Activated T-helper 1 cell treated with anti-CD3 and anti-CD28 coated beads, Interleukin-12 subunit alpha, Interleukin-12 subunit beta, Interleukin-2, Interleukin-4 antibody, amounts not matched to agents 30 ng/mL and 10 ng/mL and 1 ng/mL, durations not matched to agents 14 hours and 24 hours and 36 hours (primary cell): ENCODE results near the gene DNTT. TPM values are rescaled to one million over a fixed set of nuclear protein-coding genes. Genes with fewer than 3 reads are reported as not detected.

Experiments used
- DNase-seq: peaks from one replicate; pipeline ENCODE4 v3.0.0; 2021; ENCODE audit warnings: low spot score
- H3K27ac Mint-ChIP-seq: one replicate; pipeline ENCODE4 v1.8.0; 2021; ENCODE audit warnings: mild to moderate bottlenecking, mixed read lengths
- H3K27me3 Mint-ChIP-seq: one replicate; pipeline ENCODE4 v1.8.0; 2022; ENCODE audit warnings: mild to moderate bottlenecking, moderate library complexity, mixed read lengths; ENCODE audit not compliant: insufficient read depth
- H3K36me3 Mint-ChIP-seq: one replicate; pipeline ENCODE4 v1.8.0; 2021; ENCODE audit warnings: low read depth, mixed read lengths
- H3K4me1 Mint-ChIP-seq: one replicate; pipeline ENCODE4 v1.8.0; 2021; ENCODE audit warnings: low read depth, mixed read lengths
- H3K4me3 Mint-ChIP-seq: one replicate; pipeline ENCODE4 v1.8.0; 2021; ENCODE audit warnings: mild to moderate bottlenecking, moderate library complexity, mixed read lengths
- H3K9me3 Mint-ChIP-seq: one replicate; pipeline ENCODE4 v1.8.0; 2021; ENCODE audit warnings: mixed read lengths
- intact Hi-C: fragments of 100-400 bp; cut with micrococcal nuclease; formaldehyde crosslinking; loops from one replicate; pipeline ENCODE4 v1.15.1; 2024
- total RNA-seq: library from RNA; stranded (reverse); gene quantifications from 2 replicates; pipeline ENCODE4 v1.2.3, GENCODE V29; 2022

Gene DNTT
- total RNA-seq, 1 donor from 2014 or later: not detected

- H3K36me3 Mint-ChIP-seq: no peaks in the 10 kb centered on the region
- no peak overlapping the region for H3K27ac Mint-ChIP-seq
- H3K4me3 Mint-ChIP-seq: no peak overlapping the region
- peaks cover 13% of the 10 kb centered on the region for H3K27me3 Mint-ChIP-seq
- intact Hi-C loops: no loop called here
- peaks cover 9% of the 10 kb centered on the region for H3K9me3 Mint-ChIP-seq
- H3K4me1 Mint-ChIP-seq: no peaks in the 10 kb centered on the region
- no peak for DNase-seq
Observed at GRCh38 chr10:96345222-96345621, 41.0 kb downstream of the DNTT start.

DNA sequence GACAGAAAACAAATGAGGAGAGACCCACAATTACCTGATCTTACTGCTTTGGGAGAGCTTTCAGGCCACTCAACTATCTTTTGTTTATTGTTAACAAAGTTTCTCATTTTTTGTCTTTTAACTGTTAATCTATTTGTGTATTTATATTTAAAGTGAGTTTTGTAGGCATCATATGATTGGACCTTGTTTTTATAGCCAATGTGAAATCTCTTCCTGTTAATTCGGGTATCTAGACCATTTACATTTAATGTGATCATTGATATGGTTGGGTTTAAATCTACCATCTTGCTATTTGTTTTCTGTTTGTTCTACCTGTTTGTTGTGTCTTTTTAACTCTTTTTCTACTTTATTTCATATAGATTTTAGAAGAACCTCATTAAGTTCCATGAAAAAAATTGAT lies 42.1 kb downstream of the DNTT start:
- DNase-seq: no peak
- Mint-ChIP-seq H3K27ac (no peak overlapping the region), H3K4me3 (no peak overlapping the region), H3K9me3 (peaks cover 9% of the 10 kb centered on the region), H3K4me1 (no peaks in the 10 kb centered on the region), H3K36me3 (no peaks in the 10 kb centered on the region), H3K27me3 (peaks cover 13% of the 10 kb centered on the region)
- intact Hi-C loops: no loop called here

DNA sequence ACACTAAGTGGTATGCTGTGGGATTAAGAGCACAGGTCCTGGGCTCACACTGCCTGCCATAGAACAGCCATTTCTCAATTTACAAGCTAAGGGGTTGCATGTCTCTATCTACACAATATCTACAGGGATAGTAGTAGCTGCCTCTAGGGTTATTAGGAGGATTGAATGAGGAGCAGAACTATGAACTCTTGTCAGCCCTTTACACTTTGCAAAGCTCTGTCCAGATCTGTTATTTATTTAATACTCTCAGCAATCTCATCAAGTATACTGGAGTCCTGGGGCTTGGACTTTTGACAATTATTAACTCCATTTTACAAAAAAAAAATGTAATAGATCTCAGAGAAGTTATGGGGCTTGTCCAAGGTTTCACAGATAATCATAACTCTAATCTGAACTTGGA lies 47.8 kb downstream of the DNTT start:
- Mint-ChIP-seq H3K4me1 (no peaks in the 10 kb centered on the region), H3K9me3 (no peaks in the 10 kb centered on the region), H3K4me3 (no peak overlapping the region), H3K27ac (no peak overlapping the region), H3K36me3 (no peaks in the 10 kb centered on the region), H3K27me3 (peaks cover 22% of the 10 kb centered on the region)
- no peak for DNase-seq
- intact Hi-C loops: no loop called here

- intact Hi-C loops: no loop called here
- peaks cover 19% of the 10 kb centered on the region for H3K27me3 Mint-ChIP-seq
- no peaks in the 10 kb centered on the region for H3K9me3 Mint-ChIP-seq
- H3K4me1 Mint-ChIP-seq: no peaks in the 10 kb centered on the region
- H3K36me3 Mint-ChIP-seq: no peaks in the 10 kb centered on the region
- H3K27ac Mint-ChIP-seq: no peak overlapping the region
- H3K4me3 Mint-ChIP-seq: no peak overlapping the region
- DNase-seq: no peak
Observed at GRCh38 chr10:96352582-96352981, 48.3 kb downstream of the DNTT start.

- intact Hi-C loops: no loop called here
- Mint-ChIP-seq H3K36me3 (no peaks in the 10 kb centered on the region), H3K27me3 (peaks cover 12% of the 10 kb centered on the region), H3K4me1 (no peaks in the 10 kb centered on the region), H3K9me3 (no peaks in the 10 kb centered on the region), H3K27ac (no peak overlapping the region), H3K4me3 (no peak overlapping the region)
- no peak for DNase-seq
Observed at GRCh38 chr10:96357038-96357620, 52.9 kb downstream of the DNTT start.

DNA sequence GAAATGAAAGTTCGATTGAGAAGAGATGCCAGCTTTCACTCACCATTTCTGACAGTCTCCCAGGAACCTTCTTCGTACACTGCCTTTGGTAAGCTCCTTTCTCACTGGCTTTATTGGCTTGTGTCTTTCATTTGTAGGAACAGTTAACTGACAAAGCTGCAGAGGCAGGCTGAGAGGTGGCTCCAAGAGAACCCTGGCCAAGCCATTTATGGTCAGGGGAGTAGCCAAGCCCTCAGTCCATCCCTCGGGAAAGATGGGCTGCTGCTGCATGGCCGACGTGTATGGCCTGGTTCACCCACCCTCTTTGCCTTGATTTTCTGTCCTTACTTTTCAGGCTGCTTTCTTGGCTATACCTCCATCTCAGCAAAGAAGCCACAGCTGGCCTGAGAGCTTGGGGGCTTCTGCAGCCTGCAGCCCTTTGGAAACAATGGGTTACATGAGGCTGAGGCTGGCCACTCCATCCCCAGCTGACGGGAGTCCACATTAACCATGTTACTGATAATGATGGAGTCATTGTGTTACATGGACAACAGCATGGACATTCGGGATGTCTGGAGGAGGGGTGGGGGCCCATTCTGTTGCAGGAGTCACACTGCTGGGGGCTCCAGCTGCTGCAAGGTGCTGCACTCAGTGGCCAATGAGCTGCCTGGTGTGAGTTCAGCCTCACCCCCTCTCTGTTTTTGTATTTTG lies 54.8 kb downstream of the DNTT start, which contains the start of gene OPALIN:
Gene OPALIN (minus strand): TSS at position 152 of the 690 bp plus-strand sequence. CDS start 106 bp downstream, at position 46.
- Mint-ChIP-seq H3K27ac (no peak within 1 kb of the TSS), H3K9me3 (no peaks in the 10 kb centered on the region), H3K4me3 (no peak within 1 kb of the TSS), H3K4me1 (no peaks in the 10 kb centered on the region), H3K27me3 (peaks cover 14% of the 10 kb centered on the region), H3K36me3 (no peaks in the 10 kb centered on the region)
- intact Hi-C loops: no loop called here
- no peak for DNase-seq

DNA sequence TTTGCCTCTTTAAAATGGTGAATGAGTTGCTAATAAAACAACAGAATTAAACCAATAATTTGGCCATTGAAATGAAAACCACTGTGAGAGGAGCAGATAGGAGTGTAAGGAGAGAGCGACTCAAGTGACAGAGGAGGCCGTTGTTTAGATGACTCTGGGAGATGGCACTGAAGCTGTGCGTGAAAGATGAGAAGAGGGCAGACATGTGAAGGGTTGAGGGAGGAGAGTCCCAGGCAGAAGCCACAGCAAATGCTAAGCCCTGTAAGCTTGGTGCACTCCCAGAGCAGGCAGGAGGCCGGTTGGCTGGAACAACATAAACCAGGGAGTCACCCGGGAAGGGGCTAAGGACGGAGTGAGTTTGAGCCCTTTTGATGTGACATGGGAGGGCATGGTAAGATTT lies 55.4 kb downstream of the DNTT start:
- Mint-ChIP-seq H3K4me1 (no peaks in the 10 kb centered on the region), H3K4me3 (no peak overlapping the region), H3K9me3 (no peaks in the 10 kb centered on the region), H3K27me3 (peaks cover 14% of the 10 kb centered on the region), H3K36me3 (no peaks in the 10 kb centered on the region), H3K27ac (no peak overlapping the region)
- intact Hi-C loops: no loop called here
- no peak for DNase-seq

- DNase-seq: no peak
- intact Hi-C loops: no loop called here
- no peaks in the 10 kb centered on the region for H3K4me1 Mint-ChIP-seq
- no peaks in the 10 kb centered on the region for H3K9me3 Mint-ChIP-seq
- peaks cover 13% of the 10 kb centered on the region for H3K27me3 Mint-ChIP-seq
- H3K36me3 Mint-ChIP-seq: no peaks in the 10 kb centered on the region
- H3K4me3 Mint-ChIP-seq: no peak overlapping the region
- no peak overlapping the region for H3K27ac Mint-ChIP-seq
Observed at GRCh38 chr10:96360331-96360730, 56.1 kb downstream of the DNTT start.

DNA sequence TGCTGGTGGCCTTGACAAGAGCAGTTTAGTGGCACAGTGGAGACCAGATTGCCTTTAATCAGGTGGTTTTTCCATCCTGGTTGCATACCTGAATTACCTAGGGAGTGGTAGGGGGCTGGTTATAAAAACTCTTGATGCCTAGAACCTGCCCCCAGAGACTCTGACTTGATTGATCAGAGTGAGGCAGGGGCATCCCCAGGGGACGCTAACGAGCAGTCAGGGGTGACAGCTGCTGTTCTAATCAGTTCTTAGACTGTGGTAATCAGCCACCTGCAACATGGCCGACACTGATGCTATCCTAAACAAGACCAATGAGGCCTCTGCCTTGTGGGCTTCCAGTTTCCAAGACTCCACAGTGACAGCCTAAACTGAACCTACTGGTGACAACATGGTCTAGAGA lies 56.5 kb downstream of the DNTT start:
- no peak overlapping the region for H3K27ac Mint-ChIP-seq

DNA sequence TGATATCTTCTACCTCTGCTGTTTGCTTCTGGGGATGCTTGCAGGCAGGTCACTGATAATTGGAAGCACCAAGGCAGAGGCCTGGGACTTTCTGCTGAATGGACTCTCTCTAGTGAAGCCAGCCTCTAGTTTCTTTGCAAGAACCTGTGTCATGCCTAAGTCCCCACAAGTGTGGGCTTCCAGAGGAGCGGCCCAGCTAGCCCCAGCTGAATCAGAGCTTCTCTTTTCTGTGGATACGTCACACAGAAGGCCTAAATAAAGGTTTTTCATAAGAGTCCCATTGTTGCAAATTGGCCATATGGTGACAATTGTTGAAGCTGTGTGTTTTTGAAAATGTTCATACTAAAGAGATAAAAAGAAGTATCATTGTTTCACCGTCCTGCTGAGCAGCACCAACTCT lies 61.3 kb downstream of the DNTT start:
- Mint-ChIP-seq H3K9me3 (no peaks in the 10 kb centered on the region), H3K4me3 (no peak overlapping the region), H3K4me1 (no peaks in the 10 kb centered on the region), H3K27me3 (peaks cover 3% of the 10 kb centered on the region), H3K36me3 (no peaks in the 10 kb centered on the region), H3K27ac (no peak overlapping the region)
- intact Hi-C loops: no loop called here
- DNase-seq: no peak

More for the DNA sequence above, 56.5 kb downstream of the DNTT start:
- intact Hi-C loops: no loop called here
- Mint-ChIP-seq H3K9me3 (no peaks in the 10 kb centered on the region), H3K4me3 (no peak overlapping the region), H3K36me3 (no peaks in the 10 kb centered on the region), H3K27me3 (peaks cover 10% of the 10 kb centered on the region), H3K4me1 (no peaks in the 10 kb centered on the region)
- DNase-seq: no peak

- Mint-ChIP-seq H3K27me3 (peaks cover 3% of the 10 kb centered on the region), H3K4me1 (no peaks in the 10 kb centered on the region), H3K9me3 (no peaks in the 10 kb centered on the region), H3K36me3 (no peaks in the 10 kb centered on the region), H3K4me3 (no peak overlapping the region), H3K27ac (no peak overlapping the region)
- DNase-seq: no peak
- intact Hi-C loops: no loop called here
Observed at GRCh38 chr10:96366508-96366907, 62.3 kb downstream of the DNTT start.

- Mint-ChIP-seq H3K27ac (no peak overlapping the region), H3K27me3 (peaks cover 3% of the 10 kb centered on the region), H3K36me3 (no peaks in the 10 kb centered on the region), H3K4me1 (no peaks in the 10 kb centered on the region), H3K4me3 (no peak overlapping the region), H3K9me3 (no peaks in the 10 kb centered on the region)
- DNase-seq: no peak
- intact Hi-C loops: no loop called here
Observed at GRCh38 chr10:96367470-96367869, 63.2 kb downstream of the DNTT start.

- no peak overlapping the region for H3K27ac Mint-ChIP-seq
- peaks cover 5% of the 10 kb centered on the region for H3K27me3 Mint-ChIP-seq
- intact Hi-C loops: no loop called here
- no peak for DNase-seq
- H3K4me3 Mint-ChIP-seq: no peak overlapping the region
- no peaks in the 10 kb centered on the region for H3K9me3 Mint-ChIP-seq
- no peaks in the 10 kb centered on the region for H3K36me3 Mint-ChIP-seq
- no peaks in the 10 kb centered on the region for H3K4me1 Mint-ChIP-seq
Observed at GRCh38 chr10:96368971-96369370, 64.7 kb downstream of the DNTT start.
